Smooth muscle cell (in vitro differentiated cells): Measurements from ENCODE around the gene PPM1F. TPM values are rescaled to one million over a fixed set of nuclear protein-coding genes. Genes with fewer than 3 reads are reported as not detected.

Source experiments
- DNase-seq: peaks from one replicate; lab custom pipeline; 2025; ENCODE audit not compliant: unreplicated experiment; lab: John Stamatoyannopoulos, UW
- H2AFZ ChIP-seq: fragments of 200-600 bp; sonication (generic); 2 replicates; pipeline ENCODE4 v1.6.0; 2016; ENCODE audit warnings: antibody characterized with exemption, low read depth, mild to moderate bottlenecking
- H3F3A ChIP-seq: fragments of 200-600 bp; sonication (generic); 2 replicates; pipeline ENCODE4 v1.6.0; 2017; ENCODE audit warnings: antibody characterized with exemption, low read depth
- H3K27ac ChIP-seq: fragments of 200-600 bp; sonication (generic); 2 replicates; pipeline ENCODE4 v1.5.1; 2016; ENCODE audit warnings: low read depth, mild to moderate bottlenecking
- H3K27me3 ChIP-seq: fragments of 200-600 bp; sonication (generic); 2 replicates; pipeline ENCODE4 v1.6.1; 2016; ENCODE audit warnings: low read depth, mild to moderate bottlenecking
- H3K36me3 ChIP-seq: fragments of 200-600 bp; sonication (generic); 2 replicates; pipeline ENCODE4 v1.5.1; 2016; ENCODE audit warnings: low read depth
- H3K4me1 ChIP-seq: fragments of 200-600 bp; sonication (generic); 2 replicates; pipeline ENCODE4 v1.5.1; 2016; ENCODE audit warnings: low read depth
- H3K4me2 ChIP-seq: fragments of 200-600 bp; sonication (generic); 2 replicates; pipeline ENCODE4 v1.6.0; 2016; ENCODE audit warnings: mild to moderate bottlenecking
- H3K4me3 ChIP-seq: fragments of 200-600 bp; sonication (generic); 2 replicates; pipeline ENCODE4 v1.5.1; 2016; ENCODE audit warnings: mild to moderate bottlenecking
- H3K79me2 ChIP-seq: fragments of 200-600 bp; sonication (generic); 2 replicates; pipeline ENCODE4 v1.6.0; 2016; ENCODE audit warnings: low read depth, mild to moderate bottlenecking
- H3K9ac ChIP-seq: fragments of 200-600 bp; sonication (generic); 2 replicates; pipeline ENCODE4 v1.6.0; 2016; ENCODE audit warnings: low read depth
- H3K9me3 ChIP-seq: fragments of 200-600 bp; sonication (generic); replicated peaks from 2 replicates; pipeline ENCODE4 v1.5.1; 2016; ENCODE audit warnings: low read depth
- H4K20me1 ChIP-seq: fragments of 200-600 bp; sonication (generic); 2 replicates; pipeline ENCODE4 v1.6.0; 2016; ENCODE audit warnings: low read depth
- WGBS: methylation state at CpG from one replicate; pipeline ENCODE4 v1.1.7; 2016; ENCODE audit warnings: low lambda C conversion rate; 5-methylcytosine and 5-hydroxymethylcytosine counted together
- polyA plus RNA-seq: library from polyadenylated mRNA; unstranded; fragments of >200 nt; fragmentation: Nextera tagmentation; extraction: Ambion mirVana; gene quantifications from 2 replicates; pipeline ENCODE4 v1.2.1, GENCODE V29; 2016
- total RNA-seq: library from RNA; depleted of rRNA; stranded (reverse); fragments of >200 nt; gene quantifications from 2 replicates; pipeline ENCODE4 v1.2.3, GENCODE V29; 2014
- TF ChIP-seq, protein P1 (sequence below): fragments of 200-600 bp; sonication (generic); IDR thresholded peaks from 2 replicates; pipeline ENCODE4 v1.5.1; 2017; ENCODE audit warnings: borderline replicate concordance, mild to moderate bottlenecking, antibody characterized with exemption; ENCODE audit not compliant: insufficient read depth, poor library complexity, severe bottlenecking

The PPM1F gene
- total and polyA plus RNA-seq, 2 experiments from 2014 or later = 11.8 to 15.2 TPM

GRCh38 chr22:21933413-21933812 is 19.2 kb downstream of the PPM1F start:
- H3K36me3 ChIP-seq = no peaks in the 10 kb centered on the region

DNA sequence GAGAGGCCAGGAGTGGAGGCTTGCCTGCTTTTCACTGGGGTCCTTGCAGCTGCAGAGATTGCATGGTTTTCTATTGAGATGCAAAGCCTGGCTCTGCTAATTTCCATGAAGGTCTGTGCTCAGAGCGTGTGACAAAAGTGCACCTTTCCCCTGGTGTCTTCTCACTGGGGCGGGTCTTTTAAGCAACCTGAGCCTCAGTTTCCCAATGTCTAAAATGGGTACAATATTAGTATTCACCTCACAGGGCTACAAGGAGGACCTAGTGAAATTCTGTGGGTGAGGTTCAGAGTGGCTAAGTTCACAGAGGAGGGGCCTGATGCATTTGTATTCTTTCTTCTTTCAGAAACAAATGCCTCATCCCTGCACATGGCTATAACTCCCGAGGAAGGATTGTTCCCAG is 20.3 kb downstream of the PPM1F start:
- Histone ChIP-seq H3K4me2 (no peak overlapping the region), H3K9ac (no peak overlapping the region), H3F3A (peaks cover 4% of the 10 kb centered on the region), H2AFZ (no peak overlapping the region), H3K79me2 (no peaks in the 10 kb centered on the region), H3K27me3 (no peaks in the 10 kb centered on the region), H3K4me3 (no peak overlapping the region), H3K36me3 (no peaks in the 10 kb centered on the region), H3K9me3 (no peaks in the 10 kb centered on the region), H4K20me1 (no peaks in the 10 kb centered on the region), H3K4me1 (peaks cover 3% of the 10 kb centered on the region), H3K27ac (no peak overlapping the region)
- TF ChIP-seq, protein P1, sequence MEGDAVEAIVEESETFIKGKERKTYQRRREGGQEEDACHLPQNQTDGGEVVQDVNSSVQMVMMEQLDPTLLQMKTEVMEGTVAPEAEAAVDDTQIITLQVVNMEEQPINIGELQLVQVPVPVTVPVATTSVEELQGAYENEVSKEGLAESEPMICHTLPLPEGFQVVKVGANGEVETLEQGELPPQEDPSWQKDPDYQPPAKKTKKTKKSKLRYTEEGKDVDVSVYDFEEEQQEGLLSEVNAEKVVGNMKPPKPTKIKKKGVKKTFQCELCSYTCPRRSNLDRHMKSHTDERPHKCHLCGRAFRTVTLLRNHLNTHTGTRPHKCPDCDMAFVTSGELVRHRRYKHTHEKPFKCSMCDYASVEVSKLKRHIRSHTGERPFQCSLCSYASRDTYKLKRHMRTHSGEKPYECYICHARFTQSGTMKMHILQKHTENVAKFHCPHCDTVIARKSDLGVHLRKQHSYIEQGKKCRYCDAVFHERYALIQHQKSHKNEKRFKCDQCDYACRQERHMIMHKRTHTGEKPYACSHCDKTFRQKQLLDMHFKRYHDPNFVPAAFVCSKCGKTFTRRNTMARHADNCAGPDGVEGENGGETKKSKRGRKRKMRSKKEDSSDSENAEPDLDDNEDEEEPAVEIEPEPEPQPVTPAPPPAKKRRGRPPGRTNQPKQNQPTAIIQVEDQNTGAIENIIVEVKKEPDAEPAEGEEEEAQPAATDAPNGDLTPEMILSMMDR = no peak
- no peak for DNase-seq
- 95% methylated on average over 3 of the region's 3 CpGs for WGBS

More at GRCh38 chr22:21933413-21933812, 19.2 kb downstream of the PPM1F start:
- no peak overlapping the region for H3K27ac ChIP-seq
- no peaks in the 10 kb centered on the region for H4K20me1 ChIP-seq
- no peak overlapping the region for H2AFZ ChIP-seq
- peaks cover 6% of the 10 kb centered on the region for H3K4me1 ChIP-seq
- TF ChIP-seq, protein P1 = no peak
- H3K9ac ChIP-seq = no peak overlapping the region
- no peak overlapping the region for H3K4me3 ChIP-seq
- WGBS = 99% methylated on average over 23 of the region's 23 CpGs
- no peak for DNase-seq
- peaks cover 6% of the 10 kb centered on the region for H3F3A ChIP-seq
- H3K9me3 ChIP-seq = no peaks in the 10 kb centered on the region
- no peaks in the 10 kb centered on the region for H3K79me2 ChIP-seq
- H3K4me2 ChIP-seq = no peak overlapping the region
- no peaks in the 10 kb centered on the region for H3K27me3 ChIP-seq

GRCh38 chr22:21931056-21931455 is 21.6 kb downstream of the PPM1F start:
- H3K27me3 ChIP-seq = no peaks in the 10 kb centered on the region
- no peak overlapping the region for H2AFZ ChIP-seq
- no peak overlapping the region for H3K27ac ChIP-seq
- TF ChIP-seq, protein P1 = no peak
- no peaks in the 10 kb centered on the region for H4K20me1 ChIP-seq
- H3K4me3 ChIP-seq = no peak overlapping the region
- H3K9me3 ChIP-seq = no peaks in the 10 kb centered on the region
- DNase-seq = no peak
- WGBS = 97% methylated on average over 12 of the region's 12 CpGs
- no peak overlapping the region for H3K9ac ChIP-seq
- H3K36me3 ChIP-seq = no peaks in the 10 kb centered on the region
- H3K79me2 ChIP-seq = no peaks in the 10 kb centered on the region
- H3K4me1 ChIP-seq = no peaks in the 10 kb centered on the region
- H3F3A ChIP-seq = no peaks in the 10 kb centered on the region
- H3K4me2 ChIP-seq = no peak overlapping the region

DNA sequence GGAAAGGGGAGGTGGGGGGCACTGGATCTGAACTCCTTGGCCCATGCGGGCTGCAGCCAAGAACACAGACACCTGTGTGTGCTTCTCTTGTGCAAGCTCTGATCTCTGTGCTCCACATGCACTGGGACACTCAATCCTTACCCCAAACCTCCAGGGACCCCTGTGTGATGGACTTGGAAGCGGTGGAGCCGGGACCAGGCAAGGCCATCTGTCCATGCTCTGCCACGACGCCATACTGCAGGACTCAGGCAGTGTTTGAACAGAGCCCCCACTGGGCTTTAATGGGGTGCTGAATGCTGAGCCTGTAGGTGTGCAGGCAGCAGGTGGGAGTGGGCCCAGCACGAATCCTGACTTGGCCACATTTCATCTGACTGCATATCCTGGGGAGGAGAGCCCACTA is 23.4 kb downstream of the PPM1F start:
- no peaks in the 10 kb centered on the region for H3K27me3 ChIP-seq
- H3K79me2 ChIP-seq = no peaks in the 10 kb centered on the region
- H3K36me3 ChIP-seq = no peaks in the 10 kb centered on the region
- H3K4me1 ChIP-seq = no peaks in the 10 kb centered on the region
- H3K4me3 ChIP-seq = no peak overlapping the region
- no peaks in the 10 kb centered on the region for H3F3A ChIP-seq
- no peaks in the 10 kb centered on the region for H3K9me3 ChIP-seq
- H4K20me1 ChIP-seq = no peaks in the 10 kb centered on the region
- no peak overlapping the region for H3K4me2 ChIP-seq
- no peak overlapping the region for H3K9ac ChIP-seq
- H2AFZ ChIP-seq = no peak overlapping the region
- TF ChIP-seq, protein P1 = no peak
- no peak overlapping the region for H3K27ac ChIP-seq
- no peak for DNase-seq
- 95% methylated on average over 6 of the region's 6 CpGs for WGBS
